ENCODE data around the gene MYL5.
"Not testable (repeated sequence)": the region's sequence is repeated elsewhere in the genome, so short reads cannot be mapped to it uniquely, and the experiment has no call there.

Gene MYL5

GRCh38 chr4:629915-630641, 44.3 kb upstream of the MYL5 start:
- Histone ChIP-seq H3K27me3 (ENCODE audit: insufficient read depth, low read length) (0 out of 2 replicates have a peak, but pooled peaks cover 3% of the 10 kb centered on the region), H3K36me3 (ENCODE audit: insufficient read depth, low read length) (no peaks in the 10 kb centered on the region), H3K27ac (ENCODE audit: low read depth, low read length) (no peak overlapping the region), H3K79me2 (ENCODE audit: control insufficient read depth, insufficient read depth, low read length, unreplicated experiment) (no peaks in the 10 kb centered on the region), H3K4me3 (ENCODE audit: low read depth, low read length) (no peak overlapping the region), H3K4me1 (ENCODE audit: control insufficient read depth, insufficient read depth, low read length, unreplicated experiment) (no peaks in the 10 kb centered on the region), H2AFZ (ENCODE audit: low read length, unreplicated experiment) (no peak overlapping the region)

GRCh38 chr4:630656-631055, 43.7 kb upstream of the MYL5 start:
- Histone ChIP-seq H3K27ac (ENCODE audit: low read depth, low read length) (no peak overlapping the region), H3K4me3 (ENCODE audit: low read depth, low read length) (no peak overlapping the region), H3K36me3 (ENCODE audit: insufficient read depth, low read length) (no peaks in the 10 kb centered on the region), H3K4me1 (ENCODE audit: control insufficient read depth, insufficient read depth, low read length, unreplicated experiment) (no peaks in the 10 kb centered on the region), H3K79me2 (ENCODE audit: control insufficient read depth, insufficient read depth, low read length, unreplicated experiment) (no peaks in the 10 kb centered on the region), H2AFZ (ENCODE audit: low read length, unreplicated experiment) (no peak overlapping the region), H3K27me3 (ENCODE audit: insufficient read depth, low read length) (0 out of 2 replicates have a peak, but pooled peaks cover 3% of the 10 kb centered on the region)

GRCh38 chr4:632196-632790, 42.0 kb upstream of the MYL5 start:
- peaks cover 10% of the 10 kb centered on the region for H3K27me3 ChIP-seq (ENCODE audit: insufficient read depth, low read length)
- H3K4me1 ChIP-seq (ENCODE audit: control insufficient read depth, insufficient read depth, low read length, unreplicated experiment) = no peaks in the 10 kb centered on the region
- no peaks in the 10 kb centered on the region for H3K79me2 ChIP-seq (ENCODE audit: control insufficient read depth, insufficient read depth, low read length, unreplicated experiment)
- no peak overlapping the region for H2AFZ ChIP-seq (ENCODE audit: low read length, unreplicated experiment)
- no peak overlapping the region for H3K4me3 ChIP-seq (ENCODE audit: low read depth, low read length)
- no peaks in the 10 kb centered on the region for H3K36me3 ChIP-seq (ENCODE audit: insufficient read depth, low read length)
- no peak overlapping the region for H3K27ac ChIP-seq (ENCODE audit: low read depth, low read length)

- peaks cover 16% of the 10 kb centered on the region for H3K27me3 ChIP-seq (ENCODE audit: insufficient read depth, low read length)
- no peak overlapping the region for H2AFZ ChIP-seq (ENCODE audit: low read length, unreplicated experiment)
- no peak overlapping the region for H3K4me3 ChIP-seq (ENCODE audit: low read depth, low read length)
- no peak overlapping the region for H3K27ac ChIP-seq (ENCODE audit: low read depth, low read length)
- no peaks in the 10 kb centered on the region for H3K4me1 ChIP-seq (ENCODE audit: control insufficient read depth, insufficient read depth, low read length, unreplicated experiment)
- no peaks in the 10 kb centered on the region for H3K36me3 ChIP-seq (ENCODE audit: insufficient read depth, low read length)
- H3K79me2 ChIP-seq (ENCODE audit: control insufficient read depth, insufficient read depth, low read length, unreplicated experiment) = no peaks in the 10 kb centered on the region
These were observed 41.4 kb upstream of the MYL5 start for GRCh38 chr4:632926-633325.

GRCh38 chr4:633406-633805, 40.9 kb upstream of the MYL5 start:
- no peaks in the 10 kb centered on the region for H3K36me3 ChIP-seq (ENCODE audit: insufficient read depth, low read length)
- H3K27ac ChIP-seq (ENCODE audit: low read depth, low read length) = no peak overlapping the region
- peaks cover 18% of the 10 kb centered on the region for H3K27me3 ChIP-seq (ENCODE audit: insufficient read depth, low read length)
- H2AFZ ChIP-seq (ENCODE audit: low read length, unreplicated experiment) = no peak overlapping the region
- no peaks in the 10 kb centered on the region for H3K79me2 ChIP-seq (ENCODE audit: control insufficient read depth, insufficient read depth, low read length, unreplicated experiment)
- no peak overlapping the region for H3K4me3 ChIP-seq (ENCODE audit: low read depth, low read length)
- H3K4me1 ChIP-seq (ENCODE audit: control insufficient read depth, insufficient read depth, low read length, unreplicated experiment) = no peaks in the 10 kb centered on the region

DNA sequence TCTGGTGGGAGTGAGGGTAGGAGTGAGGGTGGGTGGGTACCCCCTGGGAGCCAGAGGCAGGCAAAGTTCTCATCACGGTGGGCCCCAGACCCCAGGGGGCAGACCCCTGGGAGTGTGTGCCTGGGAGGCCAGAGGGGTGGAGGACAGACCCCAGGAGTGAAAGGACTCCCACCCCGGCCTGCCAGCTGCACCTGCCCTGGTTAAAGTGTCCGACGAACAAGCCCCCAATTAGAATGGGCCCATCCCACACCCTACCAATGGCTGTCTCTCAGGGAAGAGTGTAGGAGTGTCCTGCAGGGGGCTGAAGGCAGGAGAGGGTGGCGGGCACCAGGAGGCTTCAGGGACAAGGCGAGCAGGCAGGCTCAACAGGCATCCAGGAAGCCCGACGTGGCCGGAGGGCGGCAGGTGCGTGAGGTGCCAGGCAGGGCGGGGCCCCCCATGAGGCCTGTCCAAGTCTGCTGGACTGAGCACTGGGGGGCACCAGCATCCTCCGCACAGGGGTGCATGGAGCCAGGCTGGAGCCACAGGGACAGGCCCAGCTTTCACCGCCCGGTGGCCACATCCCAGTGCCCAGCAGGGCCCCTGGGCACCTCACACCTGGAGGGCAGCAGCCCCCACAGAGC, 40.3 kb upstream of the MYL5 start:
- Histone ChIP-seq H3K4me1 (ENCODE audit: control insufficient read depth, insufficient read depth, low read length, unreplicated experiment) (no peaks in the 10 kb centered on the region), H3K4me3 (ENCODE audit: low read depth, low read length) (no peak overlapping the region), H2AFZ (ENCODE audit: low read length, unreplicated experiment) (no peak overlapping the region), H3K36me3 (ENCODE audit: insufficient read depth, low read length) (no peaks in the 10 kb centered on the region), H3K79me2 (ENCODE audit: control insufficient read depth, insufficient read depth, low read length, unreplicated experiment) (no peaks in the 10 kb centered on the region), H3K27ac (ENCODE audit: low read depth, low read length) (no peak overlapping the region), H3K27me3 (ENCODE audit: insufficient read depth, low read length) (peaks cover 18% of the 10 kb centered on the region)

- Histone ChIP-seq H3K27me3 (ENCODE audit: insufficient read depth, low read length) (peaks cover 21% of the 10 kb centered on the region), H2AFZ (ENCODE audit: low read length, unreplicated experiment) (no peak overlapping the region), H3K4me1 (ENCODE audit: control insufficient read depth, insufficient read depth, low read length, unreplicated experiment) (no peaks in the 10 kb centered on the region), H3K36me3 (ENCODE audit: insufficient read depth, low read length) (no peaks in the 10 kb centered on the region), H3K4me3 (ENCODE audit: low read depth, low read length) (no peak overlapping the region), H3K79me2 (ENCODE audit: control insufficient read depth, insufficient read depth, low read length, unreplicated experiment) (no peaks in the 10 kb centered on the region), H3K27ac (ENCODE audit: low read depth, low read length) (no peak overlapping the region)
These were observed 39.8 kb upstream of the MYL5 start for GRCh38 chr4:634599-634985.

GRCh38 chr4:635066-635835, 39.1 kb upstream of the MYL5 start:
- not testable (repeated sequence) for H3K4me3 ChIP-seq (ENCODE audit: low read depth, low read length); H3K36me3 ChIP-seq (ENCODE audit: insufficient read depth, low read length); H2AFZ ChIP-seq (ENCODE audit: low read length, unreplicated experiment); H3K27ac ChIP-seq (ENCODE audit: low read depth, low read length); H3K79me2 ChIP-seq (ENCODE audit: control insufficient read depth, insufficient read depth, low read length, unreplicated experiment); H3K4me1 ChIP-seq (ENCODE audit: control insufficient read depth, insufficient read depth, low read length, unreplicated experiment)
- H3K27me3 ChIP-seq (ENCODE audit: insufficient read depth, low read length) = peaks cover 21% of the 10 kb centered on the region

DNA sequence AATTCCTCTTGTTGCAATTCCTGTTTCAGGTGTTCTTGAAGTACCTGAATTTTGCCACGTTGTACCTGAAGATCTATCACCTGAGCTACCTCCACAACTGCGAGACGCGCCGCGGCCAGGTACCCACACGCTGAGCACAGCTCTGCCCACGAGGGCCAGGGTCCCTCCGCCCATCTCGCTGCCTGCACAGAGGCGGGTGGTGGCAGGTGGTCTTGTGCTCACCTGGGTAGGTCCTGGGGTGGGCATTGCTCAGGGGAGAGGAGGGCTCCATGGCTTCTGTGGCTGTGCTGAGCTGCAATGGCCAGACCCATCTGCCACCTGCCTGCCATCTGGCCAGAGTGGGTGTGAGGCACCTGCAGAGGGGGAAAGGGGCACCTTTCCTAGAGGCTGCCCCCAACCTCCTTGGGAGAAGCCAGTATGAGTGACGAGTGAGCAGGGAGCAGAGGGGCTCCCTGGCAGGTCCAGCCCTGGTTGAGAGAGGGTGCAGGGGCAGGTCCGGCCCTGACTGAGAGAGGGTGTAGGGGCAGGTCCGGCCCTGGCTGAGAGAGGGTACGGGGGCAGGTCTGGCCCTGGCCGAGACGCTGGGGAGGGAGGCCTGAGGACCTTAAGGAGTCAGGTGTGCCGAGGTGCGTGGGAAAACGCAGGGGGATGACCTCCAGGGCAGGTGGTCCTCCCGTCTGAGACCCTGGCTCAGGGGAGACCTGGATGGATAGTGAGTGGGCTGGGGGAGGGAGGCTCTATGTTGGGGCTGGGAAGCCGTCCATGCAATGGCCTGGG, 38.3 kb upstream of the MYL5 start:
- no peak overlapping the region for H2AFZ ChIP-seq (ENCODE audit: low read length, unreplicated experiment)
- no peak overlapping the region for H3K27ac ChIP-seq (ENCODE audit: low read depth, low read length)
- H3K4me3 ChIP-seq (ENCODE audit: low read depth, low read length) = no peak overlapping the region
- peaks cover 28% of the 10 kb centered on the region for H3K27me3 ChIP-seq (ENCODE audit: insufficient read depth, low read length)
- no peaks in the 10 kb centered on the region for H3K36me3 ChIP-seq (ENCODE audit: insufficient read depth, low read length)
- H3K4me1 ChIP-seq (ENCODE audit: control insufficient read depth, insufficient read depth, low read length, unreplicated experiment) = no peaks in the 10 kb centered on the region
- no peaks in the 10 kb centered on the region for H3K79me2 ChIP-seq (ENCODE audit: control insufficient read depth, insufficient read depth, low read length, unreplicated experiment)

- peaks cover 31% of the 10 kb centered on the region for H3K27me3 ChIP-seq (ENCODE audit: insufficient read depth, low read length)
- no peaks in the 10 kb centered on the region for H3K36me3 ChIP-seq (ENCODE audit: insufficient read depth, low read length)
- H3K79me2 ChIP-seq (ENCODE audit: control insufficient read depth, insufficient read depth, low read length, unreplicated experiment) = no peaks in the 10 kb centered on the region
- H2AFZ ChIP-seq (ENCODE audit: low read length, unreplicated experiment) = no peak overlapping the region
- H3K4me3 ChIP-seq (ENCODE audit: low read depth, low read length) = no peak overlapping the region
- no peak overlapping the region for H3K27ac ChIP-seq (ENCODE audit: low read depth, low read length)
- H3K4me1 ChIP-seq (ENCODE audit: control insufficient read depth, insufficient read depth, low read length, unreplicated experiment) = no peaks in the 10 kb centered on the region
These were observed 37.6 kb upstream of the MYL5 start for GRCh38 chr4:636628-637159.
